Activated T-helper 17 cell treated with anti-CD3 and anti-CD28 coated beads, Interleukin-2, amount 50 U/mL, for 72 hours (primary cell): ENCODE measurements around the gene VWA5A. TPM values are rescaled to one million over a fixed set of nuclear protein-coding genes. Genes with fewer than 3 reads are reported as not detected.

Experiments used
- total RNA-seq, 2 donors: library from RNA; stranded (reverse); gene quantifications; one replicate each; pipeline ENCODE4 v1.2.3, GENCODE V29; 2022

Gene VWA5A
- total RNA-seq, 2 donors from 2014 or later = 5.3 to 6.3 TPM

Other genes starting within 250 kb of the VWA5A start
- gene TMEM225, start 229.8 kb upstream of the VWA5A start, total RNA-seq = not detected
- not detected for gene OR8D4, start 213.3 kb upstream of the VWA5A start, total RNA-seq
- gene OR4D5, start 175.8 kb upstream of the VWA5A start, total RNA-seq = not detected
- gene OR6T1, start 171.6 kb upstream of the VWA5A start, total RNA-seq = not detected
- gene OR10S1, start 137.7 kb upstream of the VWA5A start, total RNA-seq = not detected
- not detected for gene OR10G6, start 120.3 kb upstream of the VWA5A start, total RNA-seq
- gene OR10G4, start 102.5 kb upstream of the VWA5A start, total RNA-seq = not detected
- not detected for gene OR10G9, start 92.4 kb upstream of the VWA5A start, total RNA-seq
- not detected for gene OR10G8, start 88.7 kb upstream of the VWA5A start, total RNA-seq
- not detected for gene OR10G7, start 74.1 kb upstream of the VWA5A start, total RNA-seq
- not detected for gene OR10D3, start 67.9 kb downstream of the VWA5A start, total RNA-seq
- gene OR8G1, start 125.6 kb downstream of the VWA5A start, total RNA-seq = not detected
- gene OR8G5, start 140.9 kb downstream of the VWA5A start, total RNA-seq = not detected
- not detected for gene OR8D1, start 198.5 kb downstream of the VWA5A start, total RNA-seq
- not detected for gene OR8D2, start 204.7 kb downstream of the VWA5A start, total RNA-seq